ENCODE results near the gene FGFR3.

FGFR3 gene

GRCh38 chr4:1806596-1807331, 13.7 kb downstream of the FGFR3 start:
- Histone ChIP-seq H3K4me1 (ENCODE audit: insufficient read depth, poor library complexity, severe bottlenecking) (no peaks in the 10 kb centered on the region), H3K9me3 (ENCODE audit: severe bottlenecking) (no peaks in the 10 kb centered on the region), H3K4me3 (ENCODE audit: severe bottlenecking) (no peak overlapping the region), H3K36me3 (ENCODE audit: low read depth) (no peaks in the 10 kb centered on the region; the same call in 1 of the 2 replicates), H3K27me3 (ENCODE audit: insufficient read depth, poor library complexity, severe bottlenecking) (no peaks in the 10 kb centered on the region), H3K27ac (ENCODE audit: poor library complexity, severe bottlenecking) (no peak overlapping the region)
- DNase-seq (ENCODE audit: low spot score) (no peak), ATAC-seq (ENCODE audit: low read depth) (no peak)
- no peak for TF ChIP-seq CTCF (IDR thresholded peaks at IDR 0.05; ENCODE audit: poor library complexity, severe bottlenecking)

GRCh38 chr4:1807332-1807777, 14.3 kb downstream of the FGFR3 start:
- ATAC-seq (ENCODE audit: low read depth) (no peak), DNase-seq (ENCODE audit: low spot score) (no peak)
- TF ChIP-seq CTCF (IDR thresholded peaks at IDR 0.05; ENCODE audit: poor library complexity, severe bottlenecking), result no peak
- Histone ChIP-seq H3K36me3 (ENCODE audit: low read depth) (no peaks in the 10 kb centered on the region; the same call in 1 of the 2 replicates), H3K4me1 (ENCODE audit: insufficient read depth, poor library complexity, severe bottlenecking) (no peaks in the 10 kb centered on the region), H3K27me3 (ENCODE audit: insufficient read depth, poor library complexity, severe bottlenecking) (no peaks in the 10 kb centered on the region), H3K9me3 (ENCODE audit: severe bottlenecking) (no peaks in the 10 kb centered on the region), H3K27ac (ENCODE audit: poor library complexity, severe bottlenecking) (no peak overlapping the region), H3K4me3 (ENCODE audit: severe bottlenecking) (no peak overlapping the region)

GRCh38 chr4:1808396-1808795, 15.3 kb downstream of the FGFR3 start:
- Histone ChIP-seq H3K4me1 (ENCODE audit: insufficient read depth, poor library complexity, severe bottlenecking) (no peaks in the 10 kb centered on the region), H3K27ac (ENCODE audit: poor library complexity, severe bottlenecking) (no peak overlapping the region)
- ATAC-seq (ENCODE audit: low read depth), result no peak

GRCh38 chr4:1808851-1809753, 16.0 kb downstream of the FGFR3 start:
- ATAC-seq (ENCODE audit: low read depth) (no peak), DNase-seq (ENCODE audit: low spot score) (no peak)
- no peak overlapping the region for H3K27ac ChIP-seq (ENCODE audit: poor library complexity, severe bottlenecking)
- no peak overlapping the region for H3K4me3 ChIP-seq (ENCODE audit: severe bottlenecking)
- peaks cover 4% of the 10 kb centered on the region for H3K36me3 ChIP-seq (ENCODE audit: low read depth)
- H3K27me3 ChIP-seq (ENCODE audit: insufficient read depth, poor library complexity, severe bottlenecking), result no peaks in the 10 kb centered on the region
- no peak for TF ChIP-seq CTCF (IDR thresholded peaks at IDR 0.05; ENCODE audit: poor library complexity, severe bottlenecking)
- H3K4me1 ChIP-seq (ENCODE audit: insufficient read depth, poor library complexity, severe bottlenecking), result no peaks in the 10 kb centered on the region
- no peaks in the 10 kb centered on the region for H3K9me3 ChIP-seq (ENCODE audit: severe bottlenecking)

More at GRCh38 chr4:1808396-1808795, 15.3 kb downstream of the FGFR3 start:
- H3K9me3 ChIP-seq (ENCODE audit: severe bottlenecking), result no peaks in the 10 kb centered on the region
- H3K36me3 ChIP-seq (ENCODE audit: low read depth), result peaks cover under 1% of the 10 kb centered on the region
- no peak overlapping the region for H3K4me3 ChIP-seq (ENCODE audit: severe bottlenecking)
- no peak for TF ChIP-seq CTCF (IDR thresholded peaks at IDR 0.05; ENCODE audit: poor library complexity, severe bottlenecking)
- DNase-seq (ENCODE audit: low spot score), result no peak
- no peaks in the 10 kb centered on the region for H3K27me3 ChIP-seq (ENCODE audit: insufficient read depth, poor library complexity, severe bottlenecking)
